ENCODE results near the gene TMED3. TPM values are rescaled to one million over a fixed set of nuclear protein-coding genes. Genes with fewer than 3 reads are reported as not detected.

The TMED3 gene
- total and polyA plus RNA-seq, 12 donors = 13.0 to 38.5 (median 17.4) TPM

GRCh38 chr15:79372428-79372827 lies 61.5 kb downstream of the TMED3 start:
- intact Hi-C loops (cut with DNase I) = no loop called here
- no peaks in the 10 kb centered on the region for H3K36me3 ChIP-seq
- no peak for TF ChIP-seq CTCF (IDR thresholded peaks at IDR 0.05)
- ATAC-seq (no peak), DNase-seq (no peak)
- no peaks in the 10 kb centered on the region for H3K9me3 ChIP-seq
- no peaks in the 10 kb centered on the region for H3K27me3 ChIP-seq
- 58 to 67% methylated on average over 2 of the region's 2 CpGs for WGBS, 2 donors
- H3K4me3 ChIP-seq = no peak overlapping the region
- H3K4me1 ChIP-seq = no peaks in the 10 kb centered on the region
- H3K27ac ChIP-seq = no peak overlapping the region

Other genes with a start within 250 kb of the TMED3 start
- under 1 TPM in 2 of 10 donors, not detected in 8; 0.37 to 0.86 TPM for gene RASGRF1, start 220.3 kb upstream of the TMED3 start, total RNA-seq
- under 1 TPM in 1 of 2 donors, not detected in 1; under 0.01 TPM for gene RASGRF1, start 220.3 kb upstream of the TMED3 start, polyA plus RNA-seq
- gene ANKRD34C, start 28.4 kb upstream of the TMED3 start, total RNA-seq = 1 to 10 TPM in 3 of 10 donors, under 1 TPM in 6, not detected in 1; 0.10 to 2.8 (median 0.52) TPM
- gene ANKRD34C, start 28.4 kb upstream of the TMED3 start, polyA plus RNA-seq = under 1 TPM; 0.01 to 0.15 TPM
- under 1 TPM; 0.04 to 0.28 (median 0.07) TPM for gene MINAR1, start 121.2 kb downstream of the TMED3 start, total RNA-seq
- under 1 TPM; under 0.01 to 0.03 TPM for gene MINAR1, start 121.2 kb downstream of the TMED3 start, polyA plus RNA-seq